GM12892 (cell line): ENCODE results near the gene DOP1B.
"Not testable (repeated sequence)": the region's sequence is repeated elsewhere in the genome, so short reads cannot be mapped to it uniquely, and the experiment has no call there.

Experiments
- POLR2A ChIP-seq: IDR thresholded peaks from 2 replicates; pipeline ENCODE4 v1.6.1; 2011; ENCODE audit warnings: low read depth, low read length, control low read depth
- POLR2AphosphoS5 ChIP-seq: IDR thresholded peaks from 2 replicates; pipeline ENCODE4 v1.6.1; 2011; ENCODE audit warnings: low read depth, low read length, control low read depth
- TAF1 ChIP-seq: IDR thresholded peaks from 2 replicates; pipeline ENCODE4 v1.6.1; 2011; ENCODE audit warnings: low read depth, mild to moderate bottlenecking, control low read depth, low read length, borderline replicate concordance

DNA sequence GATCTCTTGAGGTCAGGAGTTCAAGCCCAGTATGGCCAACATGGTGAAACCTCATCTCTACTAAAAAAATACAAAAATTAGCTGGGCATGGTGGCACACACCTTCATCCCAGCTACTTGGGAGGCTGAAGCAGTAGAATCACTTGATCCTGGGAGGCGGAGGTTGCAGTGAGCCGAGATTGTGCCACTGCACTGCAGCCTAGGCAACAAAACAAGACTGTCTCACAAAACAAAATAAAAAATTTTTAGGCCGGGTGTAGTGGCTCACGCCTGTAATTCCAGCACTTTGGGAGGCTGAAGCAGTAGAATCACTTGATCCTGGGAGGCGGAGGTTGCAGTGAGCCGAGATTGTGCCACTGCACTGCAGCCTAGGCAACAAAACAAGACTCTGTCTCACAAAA, 12.4 kb upstream of the DOP1B start:
- TF ChIP-seq POLR2A, POLR2AphosphoS5, TAF1: not testable (repeated sequence)
